GM23338 (cell line): Measurements from ENCODE around the gene HOXA1. TPM values are rescaled to one million over a fixed set of nuclear protein-coding genes. Genes with fewer than 3 reads are reported as not detected.

ENCODE experiments used
- CREB1 ChIP-seq: fragments of 250-450 bp; sonication (Bioruptor Pico); IDR thresholded peaks from 2 replicates; pipeline ENCODE4 v1.5.0; 2020; ENCODE audit warnings: low read depth, mild to moderate bottlenecking, moderate library complexity
- REST ChIP-seq: IDR thresholded peaks from one replicate; pipeline ENCODE4 v1.6.1; 2018; ENCODE audit warnings: antibody characterized with exemption; ENCODE audit not compliant: unreplicated experiment
- polyA plus RNA-seq: library from polyadenylated mRNA; unstranded; fragments of >200 nt; fragmentation: Nextera tagmentation; extraction: Ambion mirVana; gene quantifications from 2 replicates; pipeline ENCODE4 v1.2.1, GENCODE V29; 2016
- total RNA-seq: library from RNA; depleted of rRNA; stranded (reverse); fragments of >200 nt; shearing (Covaris generic); gene quantifications from 2 replicates; pipeline ENCODE4 v1.2.3, GENCODE V29; 2014
- TF ChIP-seq, protein P1 (sequence below): fragments of 250-450 bp; sonication (Bioruptor Pico); IDR thresholded peaks from 2 replicates; pipeline ENCODE4 v1.5.0; 2020; ENCODE audit warnings: mild to moderate bottlenecking, moderate library complexity
- TF ChIP-seq, protein P2 (sequence below): IDR thresholded peaks from 2 replicates; pipeline ENCODE4 v1.6.1; 2016; ENCODE audit warnings: antibody characterized with exemption
- TF ChIP-seq, protein P3 (sequence below), 2 experiments: fragments of 200-600 bp in 1 of 2; sonication (generic) in 1 of 2; conservative IDR thresholded peaks; 2 replicates each; pipeline versions ENCODE4 v1.5.1 to v1.6.1; 2016 to 2017; ENCODE audit warnings: antibody characterized with exemption in 2 of 2, low read depth in 2 of 2, mild to moderate bottlenecking in 2 of 2, moderate library complexity in 1 of 2

The HOXA1 gene
- total and polyA plus RNA-seq, 2 experiments from 2014 or later, result not detected

DNA sequence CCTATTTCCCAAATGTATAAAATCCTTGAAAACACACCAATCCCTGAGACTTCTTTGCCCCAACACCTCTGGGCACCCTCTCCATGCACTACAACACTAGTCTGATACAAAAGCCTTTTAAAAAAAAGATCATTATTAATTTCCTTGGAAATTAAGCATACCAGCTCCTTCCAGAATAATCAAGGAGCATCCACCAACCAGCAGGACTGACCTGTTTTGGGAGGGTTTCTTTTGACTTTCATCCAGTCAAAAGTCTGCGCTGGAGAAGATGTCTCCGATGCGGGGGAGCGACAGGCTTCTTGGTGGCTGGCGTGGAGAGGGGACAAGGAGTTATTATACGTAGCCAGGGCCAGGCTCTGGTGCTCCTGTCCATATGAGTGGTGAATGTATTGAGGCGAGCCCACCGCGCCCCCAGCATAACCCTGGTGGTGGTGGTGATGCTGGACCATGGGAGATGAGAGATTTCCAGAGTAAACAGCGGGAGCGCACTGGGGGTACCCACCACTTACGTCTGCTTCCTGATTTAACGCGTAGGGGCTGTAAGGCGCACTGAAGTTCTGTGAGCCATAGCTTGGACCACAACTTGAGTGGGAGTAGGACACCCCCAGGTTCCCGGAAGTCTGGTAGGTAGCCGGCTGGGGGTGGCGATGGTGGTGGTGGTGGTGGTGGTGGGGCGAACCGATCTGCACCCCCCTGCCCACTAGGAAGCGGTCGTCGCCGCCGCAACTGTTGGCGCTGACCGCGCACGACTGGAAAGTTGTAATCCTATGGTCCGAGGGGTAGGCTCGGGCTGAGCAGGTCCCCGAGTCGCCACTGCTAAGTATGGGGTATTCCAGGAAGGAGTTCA, 527 bp downstream of the HOXA1 start (continued):
- TF ChIP-seq, protein P1, sequence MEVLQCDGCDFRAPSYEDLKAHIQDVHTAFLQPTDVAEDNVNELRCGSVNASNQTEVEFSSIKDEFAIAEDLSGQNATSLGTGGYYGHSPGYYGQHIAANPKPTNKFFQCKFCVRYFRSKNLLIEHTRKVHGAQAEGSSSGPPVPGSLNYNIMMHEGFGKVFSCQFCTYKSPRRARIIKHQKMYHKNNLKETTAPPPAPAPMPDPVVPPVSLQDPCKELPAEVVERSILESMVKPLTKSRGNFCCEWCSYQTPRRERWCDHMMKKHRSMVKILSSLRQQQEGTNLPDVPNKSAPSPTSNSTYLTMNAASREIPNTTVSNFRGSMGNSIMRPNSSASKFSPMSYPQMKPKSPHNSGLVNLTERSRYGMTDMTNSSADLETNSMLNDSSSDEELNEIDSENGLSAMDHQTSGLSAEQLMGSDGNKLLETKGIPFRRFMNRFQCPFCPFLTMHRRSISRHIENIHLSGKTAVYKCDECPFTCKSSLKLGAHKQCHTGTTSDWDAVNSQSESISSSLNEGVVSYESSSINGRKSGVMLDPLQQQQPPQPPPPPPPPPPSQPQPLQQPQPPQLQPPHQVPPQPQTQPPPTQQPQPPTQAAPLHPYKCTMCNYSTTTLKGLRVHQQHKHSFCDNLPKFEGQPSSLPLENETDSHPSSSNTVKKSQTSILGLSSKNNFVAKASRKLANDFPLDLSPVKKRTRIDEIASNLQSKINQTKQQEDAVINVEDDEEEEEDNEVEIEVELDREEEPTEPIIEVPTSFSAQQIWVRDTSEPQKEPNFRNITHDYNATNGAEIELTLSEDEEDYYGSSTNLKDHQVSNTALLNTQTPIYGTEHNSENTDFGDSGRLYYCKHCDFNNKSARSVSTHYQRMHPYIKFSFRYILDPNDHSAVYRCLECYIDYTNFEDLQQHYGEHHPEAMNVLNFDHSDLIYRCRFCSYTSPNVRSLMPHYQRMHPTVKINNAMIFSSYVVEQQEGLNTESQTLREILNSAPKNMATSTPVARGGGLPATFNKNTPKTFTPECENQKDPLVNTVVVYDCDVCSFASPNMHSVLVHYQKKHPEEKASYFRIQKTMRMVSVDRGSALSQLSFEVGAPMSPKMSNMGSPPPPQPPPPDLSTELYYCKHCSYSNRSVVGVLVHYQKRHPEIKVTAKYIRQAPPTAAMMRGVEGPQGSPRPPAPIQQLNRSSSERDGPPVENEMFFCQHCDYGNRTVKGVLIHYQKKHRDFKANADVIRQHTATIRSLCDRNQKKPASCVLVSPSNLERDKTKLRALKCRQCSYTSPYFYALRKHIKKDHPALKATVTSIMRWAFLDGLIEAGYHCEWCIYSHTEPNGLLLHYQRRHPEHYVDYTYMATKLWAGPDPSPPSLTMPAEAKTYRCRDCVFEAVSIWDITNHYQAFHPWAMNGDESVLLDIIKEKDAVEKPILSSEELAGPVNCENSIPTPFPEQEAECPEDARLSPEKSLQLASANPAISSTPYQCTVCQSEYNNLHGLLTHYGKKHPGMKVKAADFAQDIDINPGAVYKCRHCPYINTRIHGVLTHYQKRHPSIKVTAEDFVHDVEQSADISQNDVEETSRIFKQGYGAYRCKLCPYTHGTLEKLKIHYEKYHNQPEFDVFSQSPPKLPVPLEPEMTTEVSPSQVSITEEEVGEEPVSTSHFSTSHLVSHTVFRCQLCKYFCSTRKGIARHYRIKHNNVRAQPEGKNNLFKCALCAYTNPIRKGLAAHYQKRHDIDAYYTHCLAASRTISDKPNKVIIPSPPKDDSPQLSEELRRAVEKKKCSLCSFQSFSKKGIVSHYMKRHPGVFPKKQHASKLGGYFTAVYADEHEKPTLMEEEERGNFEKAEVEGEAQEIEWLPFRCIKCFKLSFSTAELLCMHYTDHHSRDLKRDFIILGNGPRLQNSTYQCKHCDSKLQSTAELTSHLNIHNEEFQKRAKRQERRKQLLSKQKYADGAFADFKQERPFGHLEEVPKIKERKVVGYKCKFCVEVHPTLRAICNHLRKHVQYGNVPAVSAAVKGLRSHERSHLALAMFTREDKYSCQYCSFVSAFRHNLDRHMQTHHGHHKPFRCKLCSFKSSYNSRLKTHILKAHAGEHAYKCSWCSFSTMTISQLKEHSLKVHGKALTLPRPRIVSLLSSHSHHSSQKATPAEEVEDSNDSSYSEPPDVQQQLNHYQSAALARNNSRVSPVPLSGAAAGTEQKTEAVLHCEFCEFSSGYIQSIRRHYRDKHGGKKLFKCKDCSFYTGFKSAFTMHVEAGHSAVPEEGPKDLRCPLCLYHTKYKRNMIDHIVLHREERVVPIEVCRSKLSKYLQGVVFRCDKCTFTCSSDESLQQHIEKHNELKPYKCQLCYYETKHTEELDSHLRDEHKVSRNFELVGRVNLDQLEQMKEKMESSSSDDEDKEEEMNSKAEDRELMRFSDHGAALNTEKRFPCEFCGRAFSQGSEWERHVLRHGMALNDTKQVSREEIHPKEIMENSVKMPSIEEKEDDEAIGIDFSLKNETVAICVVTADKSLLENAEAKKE (CRISPR knock-in tag), result no peak
- TF ChIP-seq, protein P2, sequence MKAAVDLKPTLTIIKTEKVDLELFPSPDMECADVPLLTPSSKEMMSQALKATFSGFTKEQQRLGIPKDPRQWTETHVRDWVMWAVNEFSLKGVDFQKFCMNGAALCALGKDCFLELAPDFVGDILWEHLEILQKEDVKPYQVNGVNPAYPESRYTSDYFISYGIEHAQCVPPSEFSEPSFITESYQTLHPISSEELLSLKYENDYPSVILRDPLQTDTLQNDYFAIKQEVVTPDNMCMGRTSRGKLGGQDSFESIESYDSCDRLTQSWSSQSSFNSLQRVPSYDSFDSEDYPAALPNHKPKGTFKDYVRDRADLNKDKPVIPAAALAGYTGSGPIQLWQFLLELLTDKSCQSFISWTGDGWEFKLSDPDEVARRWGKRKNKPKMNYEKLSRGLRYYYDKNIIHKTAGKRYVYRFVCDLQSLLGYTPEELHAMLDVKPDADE, result no peak
- no peak for TF ChIP-seq CREB1 (CRISPR knock-in tag)
- TF ChIP-seq REST, result no peak
- TF ChIP-seq, protein P3, sequence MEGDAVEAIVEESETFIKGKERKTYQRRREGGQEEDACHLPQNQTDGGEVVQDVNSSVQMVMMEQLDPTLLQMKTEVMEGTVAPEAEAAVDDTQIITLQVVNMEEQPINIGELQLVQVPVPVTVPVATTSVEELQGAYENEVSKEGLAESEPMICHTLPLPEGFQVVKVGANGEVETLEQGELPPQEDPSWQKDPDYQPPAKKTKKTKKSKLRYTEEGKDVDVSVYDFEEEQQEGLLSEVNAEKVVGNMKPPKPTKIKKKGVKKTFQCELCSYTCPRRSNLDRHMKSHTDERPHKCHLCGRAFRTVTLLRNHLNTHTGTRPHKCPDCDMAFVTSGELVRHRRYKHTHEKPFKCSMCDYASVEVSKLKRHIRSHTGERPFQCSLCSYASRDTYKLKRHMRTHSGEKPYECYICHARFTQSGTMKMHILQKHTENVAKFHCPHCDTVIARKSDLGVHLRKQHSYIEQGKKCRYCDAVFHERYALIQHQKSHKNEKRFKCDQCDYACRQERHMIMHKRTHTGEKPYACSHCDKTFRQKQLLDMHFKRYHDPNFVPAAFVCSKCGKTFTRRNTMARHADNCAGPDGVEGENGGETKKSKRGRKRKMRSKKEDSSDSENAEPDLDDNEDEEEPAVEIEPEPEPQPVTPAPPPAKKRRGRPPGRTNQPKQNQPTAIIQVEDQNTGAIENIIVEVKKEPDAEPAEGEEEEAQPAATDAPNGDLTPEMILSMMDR (conservative IDR thresholded peaks at IDR 0.05; ENCODE audit: low read depth in 2 of 2), result no peak
